ENCODE results near the gene SLFN11. TPM values are rescaled to one million over a fixed set of nuclear protein-coding genes. Genes with fewer than 3 reads are reported as not detected.
"Not testable (repeated sequence)": the region's sequence is repeated elsewhere in the genome, so short reads cannot be mapped to it uniquely, and the experiment has no call there.

SLFN11 gene
- total RNA-seq, 1 experiment from 2014 or later, result 16.5 TPM

- Histone ChIP-seq H3K4me3 (no peak overlapping the region), H3K9me3 (replicated peaks) (no peaks in the 10 kb centered on the region), H3K27ac (no peak overlapping the region), H3K4me1 (no peaks in the 10 kb centered on the region), H3K36me3 (no peaks in the 10 kb centered on the region), H3K27me3 (0 out of 2 replicates have a peak, but pooled peaks cover 3% of the 10 kb centered on the region)
- no peak for DNase-seq
Measured at GRCh38 chr17:35341411-35341992, 31.9 kb downstream of the SLFN11 start.

- Histone ChIP-seq H3K36me3 (no peaks in the 10 kb centered on the region), H3K9me3 (replicated peaks) (no peaks in the 10 kb centered on the region), H3K27ac (no peak overlapping the region), H3K4me1 (no peaks in the 10 kb centered on the region), H3K4me3 (no peak overlapping the region), H3K27me3 (peaks cover 7% of the 10 kb centered on the region; the same call in 1 of the 2 replicates)
- DNase-seq, result no peak
Measured at GRCh38 chr17:35338230-35338629, 35.2 kb downstream of the SLFN11 start.

DNA sequence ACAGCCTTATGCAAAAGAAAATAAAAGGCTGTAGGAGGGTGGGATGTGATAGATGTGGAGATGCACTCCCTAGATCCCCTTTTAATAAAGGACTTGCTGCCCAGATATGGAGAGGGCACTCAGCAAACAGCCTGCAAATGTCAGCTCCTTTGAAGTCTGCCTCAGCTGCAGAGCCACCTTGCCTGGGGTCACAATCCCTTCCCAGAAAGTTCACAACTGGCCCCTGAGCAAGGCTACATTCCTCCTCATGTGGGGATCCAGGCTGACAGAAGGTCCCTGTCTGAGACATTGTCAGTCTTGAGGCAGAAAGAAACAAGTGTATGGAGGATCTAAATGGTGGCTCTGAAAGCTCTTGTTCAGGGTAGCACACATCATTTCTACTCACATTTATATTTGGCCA is 36.1 kb downstream of the SLFN11 start:
- H3K36me3 ChIP-seq, result no peaks in the 10 kb centered on the region
- peaks cover 7% of the 10 kb centered on the region; the same call in 1 of the 2 replicates for H3K27me3 ChIP-seq
- no peak for DNase-seq

GRCh38 chr17:35333578-35333977 is 39.8 kb downstream of the SLFN11 start:
- H3K4me1 ChIP-seq; H3K27me3 ChIP-seq; H3K4me3 ChIP-seq; H3K27ac ChIP-seq; DNase-seq; H3K9me3 ChIP-seq (replicated peaks); H3K36me3 ChIP-seq: not testable (repeated sequence)

More for the DNA sequence above, 36.1 kb downstream of the SLFN11 start:
- no peak overlapping the region for H3K4me3 ChIP-seq
- H3K9me3 ChIP-seq (replicated peaks), result no peaks in the 10 kb centered on the region
- no peaks in the 10 kb centered on the region for H3K4me1 ChIP-seq
- no peak overlapping the region for H3K27ac ChIP-seq

DNA sequence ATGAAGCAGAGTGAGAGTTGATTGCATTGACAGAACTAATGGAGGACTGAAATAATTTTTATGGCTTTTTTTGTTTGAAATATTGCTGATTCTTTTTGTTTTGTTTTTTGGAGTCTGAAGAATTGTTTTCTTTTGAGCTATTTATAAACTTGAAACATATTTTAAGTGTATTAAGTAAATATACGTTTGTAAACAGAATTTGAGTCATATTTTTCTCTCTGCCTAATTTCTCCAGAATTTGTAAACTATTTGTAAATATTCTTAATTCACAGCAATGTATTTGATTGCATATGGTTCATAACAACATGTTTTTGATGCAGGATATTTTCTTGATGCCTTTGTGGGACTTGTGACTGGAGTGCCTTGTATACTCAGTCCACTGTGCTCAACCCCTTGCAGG is 50.7 kb downstream of the SLFN11 start:
- no peak for DNase-seq
- Histone ChIP-seq H3K4me3 (no peak overlapping the region), H3K27me3 (no peaks in the 10 kb centered on the region; the same call in 1 of the 2 replicates), H3K36me3 (no peaks in the 10 kb centered on the region), H3K4me1 (no peaks in the 10 kb centered on the region), H3K9me3 (replicated peaks) (no peaks in the 10 kb centered on the region), H3K27ac (no peak overlapping the region)

GRCh38 chr17:35315971-35316370 is 57.5 kb downstream of the SLFN11 start:
- Histone ChIP-seq H3K4me3 (no peak overlapping the region), H3K9me3 (replicated peaks) (no peaks in the 10 kb centered on the region), H3K27ac (no peak overlapping the region), H3K36me3 (no peaks in the 10 kb centered on the region), H3K27me3 (no peaks in the 10 kb centered on the region), H3K4me1 (peaks cover 19% of the 10 kb centered on the region)
- DNase-seq, result peak in 1 of 2 experiments; percentile 39

DNA sequence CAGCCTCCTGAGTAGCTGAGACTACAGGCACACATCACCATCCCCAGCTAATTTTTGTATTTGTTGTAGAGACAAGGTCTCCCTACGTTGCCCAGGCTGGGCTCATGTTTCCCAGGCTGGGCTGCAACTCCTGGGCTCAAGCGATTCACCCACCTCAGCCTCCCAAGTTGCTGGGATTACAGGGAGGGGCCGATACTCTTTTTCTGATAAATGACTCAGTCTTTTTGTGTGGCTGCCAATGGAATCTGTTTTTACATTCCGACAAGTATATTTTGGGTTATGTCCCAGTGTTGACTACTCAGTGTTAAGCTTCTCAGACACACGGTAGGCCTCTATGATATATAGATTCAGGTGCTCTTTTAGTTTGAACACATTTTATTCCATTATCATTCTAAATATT is 58.1 kb downstream of the SLFN11 start:
- Histone ChIP-seq H3K4me3 (no peak overlapping the region), H3K36me3 (no peaks in the 10 kb centered on the region), H3K27me3 (no peaks in the 10 kb centered on the region), H3K4me1 (peaks cover 19% of the 10 kb centered on the region), H3K27ac (no peak overlapping the region), H3K9me3 (replicated peaks) (no peaks in the 10 kb centered on the region)
- peak; percentile 53 to 54 for DNase-seq

- H3K36me3 ChIP-seq, result no peaks in the 10 kb centered on the region
- no peak overlapping the region for H3K27ac ChIP-seq
- no peaks in the 10 kb centered on the region for H3K27me3 ChIP-seq
- peaks cover 19% of the 10 kb centered on the region for H3K4me1 ChIP-seq
- no peaks in the 10 kb centered on the region for H3K9me3 ChIP-seq (replicated peaks)
- no peak overlapping the region for H3K4me3 ChIP-seq
- peak in 1 of 2 experiments; percentile 36 for DNase-seq
Measured at GRCh38 chr17:35314415-35315216, 58.8 kb downstream of the SLFN11 start.

DNA sequence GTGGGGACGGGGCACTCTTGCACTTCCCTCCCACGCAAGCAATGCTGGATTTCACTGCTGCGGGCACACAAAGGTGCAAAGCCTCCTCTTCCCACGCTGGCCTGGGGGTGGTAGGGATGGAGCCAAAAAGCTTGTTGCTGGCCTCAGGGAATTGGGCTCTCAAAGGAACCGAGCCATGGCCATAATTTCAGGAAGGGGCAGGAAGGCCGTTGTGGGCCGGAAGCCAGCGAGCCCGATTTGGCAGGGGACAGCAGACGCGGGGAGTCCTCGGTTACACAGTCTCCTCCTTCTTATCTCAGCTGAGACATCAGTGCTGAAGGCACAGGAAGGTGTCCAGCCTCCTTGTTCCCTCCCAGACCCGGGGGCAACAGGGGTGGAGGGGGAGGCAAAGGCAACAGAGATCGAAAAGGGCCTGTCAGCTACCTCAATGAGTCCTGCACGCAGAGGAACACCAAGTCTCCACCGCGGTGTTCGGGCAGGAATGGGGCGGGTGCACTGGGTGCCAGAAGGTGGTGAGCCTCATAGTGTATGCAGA is 59.5 kb downstream of the SLFN11 start:
- Histone ChIP-seq H3K4me1 (peaks cover 19% of the 10 kb centered on the region), H3K4me3 (no peak overlapping the region), H3K27ac (no peak overlapping the region), H3K9me3 (replicated peaks) (no peaks in the 10 kb centered on the region), H3K27me3 (no peaks in the 10 kb centered on the region), H3K36me3 (no peaks in the 10 kb centered on the region)
- DNase-seq, result no peak

- Histone ChIP-seq H3K4me1 (peaks cover 19% of the 10 kb centered on the region), H3K27ac (no peak overlapping the region), H3K36me3 (no peaks in the 10 kb centered on the region), H3K4me3 (no peak overlapping the region), H3K9me3 (replicated peaks) (no peaks in the 10 kb centered on the region), H3K27me3 (no peaks in the 10 kb centered on the region)
- peak; percentile 47 to 82 for DNase-seq
Measured at GRCh38 chr17:35312790-35313711, 60.4 kb downstream of the SLFN11 start.

- H3K36me3 ChIP-seq, result no peaks in the 10 kb centered on the region
- H3K27me3 ChIP-seq, result no peaks in the 10 kb centered on the region
- no peaks in the 10 kb centered on the region for H3K9me3 ChIP-seq (replicated peaks)
- no peak for DNase-seq
- H3K4me3 ChIP-seq, result no peak overlapping the region
- H3K27ac ChIP-seq, result no peak overlapping the region
- peaks cover 19% of the 10 kb centered on the region for H3K4me1 ChIP-seq
Measured at GRCh38 chr17:35312346-35312745, 61.1 kb downstream of the SLFN11 start.

DNA sequence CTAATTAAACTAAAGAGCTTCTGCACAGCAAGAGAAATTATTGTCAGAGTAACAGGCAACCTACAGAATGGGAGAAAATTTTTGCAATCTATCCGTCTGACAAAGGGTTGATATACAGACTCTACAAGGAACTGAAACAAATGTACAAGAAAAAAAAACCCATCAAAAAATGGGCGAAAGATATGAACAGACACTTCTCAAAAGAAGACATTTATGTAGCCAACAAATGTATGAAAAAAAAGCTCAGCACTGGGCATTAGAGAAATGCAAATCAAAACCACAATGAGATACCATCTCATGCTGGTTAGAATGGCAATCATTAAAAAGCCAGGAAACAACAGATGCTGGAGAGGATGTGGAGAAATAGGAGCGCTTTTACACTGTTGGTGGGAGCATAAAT is 64.1 kb downstream of the SLFN11 start:
- H3K27ac ChIP-seq, H3K36me3 ChIP-seq, DNase-seq: not testable (repeated sequence)

More for the DNA sequence above, 64.1 kb downstream of the SLFN11 start:
- H3K9me3 ChIP-seq (replicated peaks); H3K27me3 ChIP-seq; H3K4me3 ChIP-seq; H3K4me1 ChIP-seq: not testable (repeated sequence)

Measured in SJCRH30 (cell line).